ENCODE data around the gene ID4. TPM values are rescaled to one million over a fixed set of nuclear protein-coding genes. Genes with fewer than 3 reads are reported as not detected.

Gene ID4, protein sequence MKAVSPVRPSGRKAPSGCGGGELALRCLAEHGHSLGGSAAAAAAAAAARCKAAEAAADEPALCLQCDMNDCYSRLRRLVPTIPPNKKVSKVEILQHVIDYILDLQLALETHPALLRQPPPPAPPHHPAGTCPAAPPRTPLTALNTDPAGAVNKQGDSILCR
- total RNA-seq, result under 0.01 and 3.7 TPM in 2 replicates

GRCh38 chr6:19836799-19837510, at the start of gene ID4:
ID4 (plus strand) TSS chr6:19837370; CDS start chr6:19837755, 385 bp downstream.

